ENCODE measurements around the gene ZNF165.

ZNF165 gene

DNA sequence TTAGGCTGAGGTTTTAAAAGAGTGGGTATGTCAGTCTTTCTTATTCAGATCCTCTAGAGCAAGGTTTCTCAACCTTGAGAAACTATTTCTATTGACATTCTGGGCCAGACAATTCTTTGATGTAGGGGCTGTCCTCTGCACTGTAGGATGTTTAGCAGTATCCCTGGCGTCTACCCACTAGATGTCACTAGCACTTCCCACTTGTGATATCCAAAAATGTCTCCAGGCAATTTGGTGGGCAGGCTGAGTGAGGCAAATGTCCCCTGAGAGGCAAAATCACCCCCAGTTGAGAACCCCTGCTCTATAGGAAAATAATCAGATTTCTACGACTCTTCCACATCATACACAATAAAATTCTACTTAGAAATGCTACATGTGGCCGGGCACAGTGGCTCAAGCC lies 53.6 kb downstream of the ZNF165 start (continued):
- TF ChIP-seq, protein P1, sequence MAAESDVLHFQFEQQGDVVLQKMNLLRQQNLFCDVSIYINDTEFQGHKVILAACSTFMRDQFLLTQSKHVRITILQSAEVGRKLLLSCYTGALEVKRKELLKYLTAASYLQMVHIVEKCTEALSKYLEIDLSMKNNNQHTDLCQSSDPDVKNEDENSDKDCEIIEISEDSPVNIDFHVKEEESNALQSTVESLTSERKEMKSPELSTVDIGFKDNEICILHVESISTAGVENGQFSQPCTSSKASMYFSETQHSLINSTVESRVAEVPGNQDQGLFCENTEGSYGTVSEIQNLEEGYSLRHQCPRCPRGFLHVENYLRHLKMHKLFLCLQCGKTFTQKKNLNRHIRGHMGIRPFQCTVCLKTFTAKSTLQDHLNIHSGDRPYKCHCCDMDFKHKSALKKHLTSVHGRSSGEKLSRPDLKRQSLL (tag by site-specific recombination; IDR thresholded peaks at IDR 0.05), result no peak
- TF ChIP-seq EGR2 (tag by site-specific recombination; IDR thresholded peaks at IDR 0.05; ENCODE audit: low read depth) (0 out of 2 replicates have a peak, but pooled peaks have one; percentile 7), ZNF48 (tag by site-specific recombination; IDR thresholded peaks at IDR 0.05) (no peak), ZNF585B (tag by site-specific recombination; IDR thresholded peaks at IDR 0.05) (no peak), ZNF433 (tag by site-specific recombination; IDR thresholded peaks at IDR 0.05; ENCODE audit: low read depth) (no peak), ZFHX2 (tag by site-specific recombination; conservative IDR thresholded peaks at IDR 0.05) (0 out of 2 replicates have a peak, but pooled peaks have one; percentile 9), ZNF366 (tag by site-specific recombination; conservative IDR thresholded peaks at IDR 0.05) (no peak), ZNF175 (tag by site-specific recombination; IDR thresholded peaks at IDR 0.05) (no peak), ZNF324 (tag by site-specific recombination; IDR thresholded peaks at IDR 0.05) (no peak), ZFP37 (tag by site-specific recombination; IDR thresholded peaks at IDR 0.05) (0 out of 2 replicates have a peak, but pooled peaks have one; percentile 39), ZNF707 (tag by site-specific recombination; IDR thresholded peaks at IDR 0.05) (no peak), ZNF354C (tag by site-specific recombination; IDR thresholded peaks at IDR 0.05; ENCODE audit: borderline replicate concordance, low read depth) (no peak), SALL2 (tag by site-specific recombination; IDR thresholded peaks at IDR 0.05; ENCODE audit: borderline replicate concordance) (no peak), ZNF660 (tag by site-specific recombination; IDR thresholded peaks at IDR 0.05) (peak; percentile 70; the same call in 1 of the 2 replicates), ZNF654 (tag by site-specific recombination; IDR thresholded peaks at IDR 0.05; ENCODE audit: low read depth) (peak; percentile 78), TRIM28 (IDR thresholded peaks at IDR 0.05; ENCODE audit: borderline replicate concordance, low read length) (no peak), ZNF677 (tag by site-specific recombination; IDR thresholded peaks at IDR 0.05) (no peak)
- TF ChIP-seq, protein P2, sequence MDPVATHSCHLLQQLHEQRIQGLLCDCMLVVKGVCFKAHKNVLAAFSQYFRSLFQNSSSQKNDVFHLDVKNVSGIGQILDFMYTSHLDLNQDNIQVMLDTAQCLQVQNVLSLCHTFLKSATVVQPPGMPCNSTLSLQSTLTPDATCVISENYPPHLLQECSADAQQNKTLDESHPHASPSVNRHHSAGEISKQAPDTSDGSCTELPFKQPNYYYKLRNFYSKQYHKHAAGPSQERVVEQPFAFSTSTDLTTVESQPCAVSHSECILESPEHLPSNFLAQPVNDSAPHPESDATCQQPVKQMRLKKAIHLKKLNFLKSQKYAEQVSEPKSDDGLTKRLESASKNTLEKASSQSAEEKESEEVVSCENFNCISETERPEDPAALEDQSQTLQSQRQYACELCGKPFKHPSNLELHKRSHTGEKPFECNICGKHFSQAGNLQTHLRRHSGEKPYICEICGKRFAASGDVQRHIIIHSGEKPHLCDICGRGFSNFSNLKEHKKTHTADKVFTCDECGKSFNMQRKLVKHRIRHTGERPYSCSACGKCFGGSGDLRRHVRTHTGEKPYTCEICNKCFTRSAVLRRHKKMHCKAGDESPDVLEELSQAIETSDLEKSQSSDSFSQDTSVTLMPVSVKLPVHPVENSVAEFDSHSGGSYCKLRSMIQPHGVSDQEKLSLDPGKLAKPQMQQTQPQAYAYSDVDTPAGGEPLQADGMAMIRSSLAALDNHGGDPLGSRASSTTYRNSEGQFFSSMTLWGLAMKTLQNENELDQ (tag by site-specific recombination; IDR thresholded peaks at IDR 0.05; ENCODE audit: low read depth), result no peak
- TF ChIP-seq, protein P3, sequence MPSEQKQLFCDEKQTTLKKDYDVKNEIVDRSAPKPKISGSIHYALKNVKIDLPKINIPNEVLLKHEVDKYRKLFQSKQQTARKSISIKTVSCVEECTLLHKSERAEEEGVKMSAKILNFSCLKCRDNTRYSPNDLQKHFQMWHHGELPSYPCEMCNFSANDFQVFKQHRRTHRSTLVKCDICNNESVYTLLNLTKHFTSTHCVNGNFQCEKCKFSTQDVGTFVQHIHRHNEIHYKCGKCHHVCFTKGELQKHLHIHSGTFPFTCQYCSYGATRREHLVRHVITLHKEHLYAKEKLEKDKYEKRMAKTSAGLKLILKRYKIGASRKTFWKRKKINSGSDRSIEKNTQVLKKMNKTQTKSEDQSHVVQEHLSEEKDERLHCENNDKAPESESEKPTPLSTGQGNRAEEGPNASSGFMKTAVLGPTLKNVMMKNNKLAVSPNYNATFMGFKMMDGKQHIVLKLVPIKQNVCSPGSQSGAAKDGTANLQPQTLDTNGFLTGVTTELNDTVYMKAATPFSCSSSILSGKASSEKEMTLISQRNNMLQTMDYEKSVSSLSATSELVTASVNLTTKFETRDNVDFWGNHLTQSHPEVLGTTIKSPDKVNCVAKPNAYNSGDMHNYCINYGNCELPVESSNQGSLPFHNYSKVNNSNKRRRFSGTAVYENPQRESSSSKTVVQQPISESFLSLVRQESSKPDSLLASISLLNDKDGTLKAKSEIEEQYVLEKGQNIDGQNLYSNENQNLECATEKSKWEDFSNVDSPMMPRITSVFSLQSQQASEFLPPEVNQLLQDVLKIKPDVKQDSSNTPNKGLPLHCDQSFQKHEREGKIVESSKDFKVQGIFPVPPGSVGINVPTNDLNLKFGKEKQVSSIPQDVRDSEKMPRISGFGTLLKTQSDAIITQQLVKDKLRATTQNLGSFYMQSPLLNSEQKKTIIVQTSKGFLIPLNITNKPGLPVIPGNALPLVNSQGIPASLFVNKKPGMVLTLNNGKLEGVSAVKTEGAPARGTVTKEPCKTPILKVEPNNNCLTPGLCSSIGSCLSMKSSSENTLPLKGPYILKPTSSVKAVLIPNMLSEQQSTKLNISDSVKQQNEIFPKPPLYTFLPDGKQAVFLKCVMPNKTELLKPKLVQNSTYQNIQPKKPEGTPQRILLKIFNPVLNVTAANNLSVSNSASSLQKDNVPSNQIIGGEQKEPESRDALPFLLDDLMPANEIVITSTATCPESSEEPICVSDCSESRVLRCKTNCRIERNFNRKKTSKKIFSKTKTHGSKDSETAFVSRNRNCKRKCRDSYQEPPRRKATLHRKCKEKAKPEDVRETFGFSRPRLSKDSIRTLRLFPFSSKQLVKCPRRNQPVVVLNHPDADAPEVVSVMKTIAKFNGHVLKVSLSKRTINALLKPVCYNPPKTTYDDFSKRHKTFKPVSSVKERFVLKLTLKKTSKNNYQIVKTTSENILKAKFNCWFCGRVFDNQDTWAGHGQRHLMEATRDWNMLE (tag by site-specific recombination; conservative IDR thresholded peaks at IDR 0.05; ENCODE audit: low read depth), result no peak
- TF ChIP-seq, protein P4, sequence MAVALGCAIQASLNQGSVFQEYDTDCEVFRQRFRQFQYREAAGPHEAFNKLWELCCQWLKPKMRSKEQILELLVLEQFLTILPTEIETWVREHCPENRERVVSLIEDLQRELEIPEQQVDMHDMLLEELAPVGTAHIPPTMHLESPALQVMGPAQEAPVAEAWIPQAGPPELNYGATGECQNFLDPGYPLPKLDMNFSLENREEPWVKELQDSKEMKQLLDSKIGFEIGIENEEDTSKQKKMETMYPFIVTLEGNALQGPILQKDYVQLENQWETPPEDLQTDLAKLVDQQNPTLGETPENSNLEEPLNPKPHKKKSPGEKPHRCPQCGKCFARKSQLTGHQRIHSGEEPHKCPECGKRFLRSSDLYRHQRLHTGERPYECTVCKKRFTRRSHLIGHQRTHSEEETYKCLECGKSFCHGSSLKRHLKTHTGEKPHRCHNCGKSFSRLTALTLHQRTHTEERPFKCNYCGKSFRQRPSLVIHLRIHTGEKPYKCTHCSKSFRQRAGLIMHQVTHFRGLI (tag by site-specific recombination; IDR thresholded peaks at IDR 0.05), result no peak
- TF ChIP-seq, protein P5, sequence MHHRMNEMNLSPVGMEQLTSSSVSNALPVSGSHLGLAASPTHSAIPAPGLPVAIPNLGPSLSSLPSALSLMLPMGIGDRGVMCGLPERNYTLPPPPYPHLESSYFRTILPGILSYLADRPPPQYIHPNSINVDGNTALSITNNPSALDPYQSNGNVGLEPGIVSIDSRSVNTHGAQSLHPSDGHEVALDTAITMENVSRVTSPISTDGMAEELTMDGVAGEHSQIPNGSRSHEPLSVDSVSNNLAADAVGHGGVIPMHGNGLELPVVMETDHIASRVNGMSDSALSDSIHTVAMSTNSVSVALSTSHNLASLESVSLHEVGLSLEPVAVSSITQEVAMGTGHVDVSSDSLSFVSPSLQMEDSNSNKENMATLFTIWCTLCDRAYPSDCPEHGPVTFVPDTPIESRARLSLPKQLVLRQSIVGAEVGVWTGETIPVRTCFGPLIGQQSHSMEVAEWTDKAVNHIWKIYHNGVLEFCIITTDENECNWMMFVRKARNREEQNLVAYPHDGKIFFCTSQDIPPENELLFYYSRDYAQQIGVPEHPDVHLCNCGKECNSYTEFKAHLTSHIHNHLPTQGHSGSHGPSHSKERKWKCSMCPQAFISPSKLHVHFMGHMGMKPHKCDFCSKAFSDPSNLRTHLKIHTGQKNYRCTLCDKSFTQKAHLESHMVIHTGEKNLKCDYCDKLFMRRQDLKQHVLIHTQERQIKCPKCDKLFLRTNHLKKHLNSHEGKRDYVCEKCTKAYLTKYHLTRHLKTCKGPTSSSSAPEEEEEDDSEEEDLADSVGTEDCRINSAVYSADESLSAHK (tag by site-specific recombination; IDR thresholded peaks at IDR 0.05), result no peak

Data from HEK293 (cell line).